H9 (cell line): ENCODE data around the gene ZMYND8. TPM values are rescaled to one million over a fixed set of nuclear protein-coding genes. Genes with fewer than 3 reads are reported as not detected.

Source experiments
- DNase-seq: peaks from one replicate; pipeline ENCODE4 v3.0.0-alpha.2; 2017
- H2AFZ ChIP-seq: one replicate; pipeline ENCODE4 v1.6.1; 2013; ENCODE audit warnings: mild to moderate bottlenecking, low read length, control low read depth, moderate library complexity
- H2AK5ac ChIP-seq: 2 replicates; pipeline ENCODE4 v1.6.1; 2013; ENCODE audit warnings: low read length, control low read depth, mixed read lengths; ENCODE audit not compliant: insufficient read length
- H2BK120ac ChIP-seq: one replicate; pipeline ENCODE4 v1.6.1; 2013; ENCODE audit warnings: low read depth, mild to moderate bottlenecking, low read length, control low read depth, inconsistent platforms; ENCODE audit not compliant: poor library complexity, severe bottlenecking
- H2BK12ac ChIP-seq: 2 replicates; pipeline ENCODE4 v1.6.1; 2013; ENCODE audit warnings: low read length, control low read depth, mixed read lengths, low read depth; ENCODE audit not compliant: insufficient read length
- H2BK15ac ChIP-seq: 2 replicates; pipeline ENCODE4 v1.6.1; 2013; ENCODE audit warnings: low read depth, low read length, control low read depth
- H2BK20ac ChIP-seq: one replicate; pipeline ENCODE4 v1.6.1; 2013; ENCODE audit warnings: low read depth, mild to moderate bottlenecking, low read length, control low read depth, inconsistent platforms; ENCODE audit not compliant: poor library complexity, severe bottlenecking
- H2BK5ac ChIP-seq: 2 replicates; pipeline ENCODE4 v1.6.1; 2013; ENCODE audit warnings: low read length, control low read depth, mixed read lengths; ENCODE audit not compliant: insufficient read length
- H3K14ac ChIP-seq: 2 replicates; pipeline ENCODE4 v1.6.1; 2013; ENCODE audit warnings: low read length, control low read depth; ENCODE audit not compliant: insufficient read depth
- H3K18ac ChIP-seq: 2 replicates; pipeline ENCODE4 v1.6.1; 2013; ENCODE audit warnings: low read depth, mild to moderate bottlenecking, mixed read lengths, low read length, control low read depth; ENCODE audit not compliant: insufficient read length
- H3K23ac ChIP-seq: 2 replicates; pipeline ENCODE4 v1.6.1; 2013; ENCODE audit warnings: low read length, control low read depth, mixed read lengths, low read depth; ENCODE audit not compliant: insufficient read length
- H3K23me2 ChIP-seq: 2 replicates; pipeline ENCODE4 v1.6.1; 2013; ENCODE audit warnings: low read depth, mild to moderate bottlenecking, mixed read lengths, low read length, control low read depth; ENCODE audit not compliant: insufficient read length, poor library complexity, severe bottlenecking
- H3K27ac ChIP-seq: 2 replicates; pipeline ENCODE4 v1.5.1; 2013; ENCODE audit warnings: low read length, control low read depth, mixed read lengths, low read depth; ENCODE audit not compliant: insufficient read length
- H3K27me3 ChIP-seq: 2 replicates; pipeline ENCODE4 v1.6.1; 2013; ENCODE audit warnings: low read length, control low read depth, inconsistent platforms; ENCODE audit not compliant: insufficient read depth
- H3K4ac ChIP-seq: 2 replicates; pipeline ENCODE4 v1.6.1; 2013; ENCODE audit warnings: low read depth, mild to moderate bottlenecking, control low read depth, inconsistent platforms, low read length, moderate library complexity
- H3K4me1 ChIP-seq: 2 replicates; pipeline ENCODE4 v1.6.1; 2013; ENCODE audit warnings: low read length, control low read depth, inconsistent platforms; ENCODE audit not compliant: insufficient read depth
- H3K4me2 ChIP-seq: 2 replicates; pipeline ENCODE4 v1.6.1; 2013; ENCODE audit warnings: low read length, control low read depth, mixed read lengths; ENCODE audit not compliant: insufficient read length, insufficient read depth
- H3K56ac ChIP-seq: 2 replicates; pipeline ENCODE4 v1.6.1; 2013; ENCODE audit warnings: low read depth, mild to moderate bottlenecking, mixed read lengths, low read length, control low read depth; ENCODE audit not compliant: insufficient read length
- H3K79me1 ChIP-seq: 2 replicates; pipeline ENCODE4 v1.6.1; 2013; ENCODE audit warnings: low read depth, mild to moderate bottlenecking, moderate library complexity, low read length, control low read depth, inconsistent platforms; ENCODE audit not compliant: insufficient read depth, poor library complexity, severe bottlenecking
- H3K79me2 ChIP-seq: 2 replicates; pipeline ENCODE4 v1.6.1; 2013; ENCODE audit warnings: low read length, control low read depth, inconsistent platforms; ENCODE audit not compliant: insufficient read depth
- H3K9ac ChIP-seq: 2 replicates; pipeline ENCODE4 v1.6.1; 2013; ENCODE audit warnings: low read length, control low read depth, mixed read lengths; ENCODE audit not compliant: insufficient read length; ENCODE audit errors: extremely low read depth
- H3K9me3 ChIP-seq: one replicate; pipeline ENCODE4 v1.6.1; 2013; ENCODE audit warnings: low read depth, low read length, inconsistent platforms; ENCODE audit not compliant: control insufficient read depth
- H3T11ph ChIP-seq: one replicate; pipeline ENCODE4 v1.6.1; 2013; ENCODE audit warnings: mild to moderate bottlenecking, low read length, control low read depth, inconsistent platforms
- H4K20me1 ChIP-seq: one replicate; pipeline ENCODE4 v1.6.1; 2013; ENCODE audit not compliant: control insufficient read depth, insufficient read length, insufficient read depth
- H4K5ac ChIP-seq: 2 replicates; pipeline ENCODE4 v1.6.1; 2013; ENCODE audit warnings: low read depth, mild to moderate bottlenecking, mixed read lengths, low read length, control low read depth; ENCODE audit not compliant: insufficient read length
- H4K8ac ChIP-seq: replicated peaks from 2 replicates; pipeline ENCODE4 v1.6.1; 2013; ENCODE audit warnings: low read length, control low read depth, mixed read lengths, low read depth; ENCODE audit not compliant: insufficient read length
- H4K91ac ChIP-seq: 2 replicates; pipeline ENCODE4 v1.6.1; 2013; ENCODE audit warnings: low read depth, mild to moderate bottlenecking, moderate library complexity, mixed read lengths, low read length, control low read depth; ENCODE audit not compliant: insufficient read length
- H3K27ac Mint-ChIP-seq, 3 experiments: 2 replicates in 2 of 3; 3 replicates in 1 of 3; pipeline ENCODE4 v1.8.0; 2020 to 2021; ENCODE audit warnings: mixed read lengths in 3 of 3, mild to moderate bottlenecking in 1 of 3, moderate library complexity in 1 of 3
- H3K27me3 Mint-ChIP-seq: 2 replicates; pipeline ENCODE4 v1.8.0; 2021; ENCODE audit warnings: low read depth, mild to moderate bottlenecking, moderate library complexity, mixed read lengths
- H3K36me3 Mint-ChIP-seq, 3 experiments: 2 replicates in 2 of 3; 3 replicates in 1 of 3; pipeline ENCODE4 v1.8.0; 2020 to 2021; ENCODE audit warnings: low read depth in 3 of 3, mixed read lengths in 3 of 3; ENCODE audit not compliant: insufficient read depth in 1 of 3
- H3K4me1 Mint-ChIP-seq, 2 experiments: 2 replicates each; pipeline ENCODE4 v1.8.0; 2020; ENCODE audit warnings: mixed read lengths in 2 of 2
- H3K4me3 Mint-ChIP-seq, 2 experiments: 2 replicates in 1 of 2; 3 replicates in 1 of 2; pipeline ENCODE4 v1.8.0; 2020 to 2021; ENCODE audit warnings: mild to moderate bottlenecking in 2 of 2, mixed read lengths in 2 of 2, moderate library complexity in 1 of 2
- H3K9me3 Mint-ChIP-seq, 2 experiments: 2 replicates in 1 of 2; 3 replicates in 1 of 2; pipeline ENCODE4 v1.8.0; 2020; ENCODE audit warnings: mild to moderate bottlenecking in 2 of 2, mixed read lengths in 2 of 2, moderate library complexity in 1 of 2
- WGBS: extraction: QIAGEN DNeasy Blood & Tissue Kit; methylation state at CpG from one replicate; pipeline ENCODE4 v1.1.7; 2013; ENCODE audit warnings: missing lambda C conversion rate, low lambda C conversion rate, mixed read lengths; ENCODE audit not compliant: insufficient read length; ENCODE audit errors: extremely low coverage; 5-methylcytosine and 5-hydroxymethylcytosine counted together
- total RNA-seq: library from RNA; stranded (reverse); gene quantifications from 2 replicates; pipeline ENCODE4 v1.2.1, GENCODE V29; 2021
- TF ChIP-seq, protein P1 (sequence below): fragments of 200-600 bp; sonication (generic); conservative IDR thresholded peaks from 3 replicates; pipeline ENCODE4 v1.8.0; 2021; ENCODE audit warnings: antibody characterized with exemption, mild to moderate bottlenecking

The ZMYND8 gene
- total RNA-seq, 1 experiment from 2014 or later, result 158 TPM

- Histone ChIP-seq H2BK20ac (no peak overlapping the region), H3K4ac (no peak overlapping the region), H4K8ac (no peak overlapping the region), H2BK5ac (no peak overlapping the region), H2AFZ (no peak overlapping the region), H2AK5ac (no peak overlapping the region), H3K18ac (no peak overlapping the region), H4K91ac (no peak overlapping the region), H2BK120ac (no peak overlapping the region), H3K9ac (no peak overlapping the region), H3K4me2 (no peak overlapping the region), H3K79me1 (peaks cover 2% of the 10 kb centered on the region), H3K23ac (no peak overlapping the region), H3K9me3 (no peaks in the 10 kb centered on the region), H3T11ph (no peak overlapping the region), H3K56ac (no peak overlapping the region), H3K27me3 (no peaks in the 10 kb centered on the region), H3K4me1 (no peaks in the 10 kb centered on the region; the same call in 1 of the 2 replicates), H4K5ac (no peak overlapping the region), H3K79me2 (no peaks in the 10 kb centered on the region), H3K14ac (no peak overlapping the region), H2BK12ac (no peak overlapping the region), H2BK15ac (no peak overlapping the region), H3K23me2 (no peaks in the 10 kb centered on the region), H3K27ac (no peak overlapping the region), H4K20me1 (no peaks in the 10 kb centered on the region)
- TF ChIP-seq, protein P1, sequence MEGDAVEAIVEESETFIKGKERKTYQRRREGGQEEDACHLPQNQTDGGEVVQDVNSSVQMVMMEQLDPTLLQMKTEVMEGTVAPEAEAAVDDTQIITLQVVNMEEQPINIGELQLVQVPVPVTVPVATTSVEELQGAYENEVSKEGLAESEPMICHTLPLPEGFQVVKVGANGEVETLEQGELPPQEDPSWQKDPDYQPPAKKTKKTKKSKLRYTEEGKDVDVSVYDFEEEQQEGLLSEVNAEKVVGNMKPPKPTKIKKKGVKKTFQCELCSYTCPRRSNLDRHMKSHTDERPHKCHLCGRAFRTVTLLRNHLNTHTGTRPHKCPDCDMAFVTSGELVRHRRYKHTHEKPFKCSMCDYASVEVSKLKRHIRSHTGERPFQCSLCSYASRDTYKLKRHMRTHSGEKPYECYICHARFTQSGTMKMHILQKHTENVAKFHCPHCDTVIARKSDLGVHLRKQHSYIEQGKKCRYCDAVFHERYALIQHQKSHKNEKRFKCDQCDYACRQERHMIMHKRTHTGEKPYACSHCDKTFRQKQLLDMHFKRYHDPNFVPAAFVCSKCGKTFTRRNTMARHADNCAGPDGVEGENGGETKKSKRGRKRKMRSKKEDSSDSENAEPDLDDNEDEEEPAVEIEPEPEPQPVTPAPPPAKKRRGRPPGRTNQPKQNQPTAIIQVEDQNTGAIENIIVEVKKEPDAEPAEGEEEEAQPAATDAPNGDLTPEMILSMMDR, result no peak
- H3K36me3 Mint-ChIP-seq, result peaks cover 51 to 93% (median 89%) of the 10 kb centered on the region in 3 experiments
- H3K9me3 Mint-ChIP-seq, result no peaks in the 10 kb centered on the region
- no peaks in the 10 kb centered on the region for H3K27me3 Mint-ChIP-seq
- peaks cover 12 to 18% of the 10 kb centered on the region in 2 experiments; a peak in 3 of 4 replicates for H3K4me1 Mint-ChIP-seq
- WGBS, result no CpG with 5 or more reads among the region's 4 CpGs
- H3K27ac Mint-ChIP-seq, result peak overlapping the region; percentile 40 to 77 (median 64); a peak in 4 of 7 replicates
- H3K4me3 Mint-ChIP-seq, result no peak overlapping the region
- no peak for DNase-seq
These were observed 75.1 kb downstream of the ZMYND8 start for GRCh38 chr20:47281376-47281775.
